DND-41 (cell line): ENCODE measurements around the gene NFATC2.

Experiments used
- CTCF ChIP-seq: IDR thresholded peaks from 2 replicates; pipeline ENCODE4 v1.5.1; 2012; ENCODE audit warnings: borderline replicate concordance, low read length, moderate library complexity, mild to moderate bottlenecking; ENCODE audit not compliant: poor library complexity, severe bottlenecking; ENCODE audit errors: extremely low read depth
- EZH2 ChIP-seq: IDR thresholded peaks from 3 replicates; pipeline ENCODE4 v1.6.1; 2012; ENCODE audit warnings: borderline replicate concordance, low read depth, mild to moderate bottlenecking, moderate library complexity, low read length, inconsistent platforms; ENCODE audit not compliant: severe bottlenecking

DNA sequence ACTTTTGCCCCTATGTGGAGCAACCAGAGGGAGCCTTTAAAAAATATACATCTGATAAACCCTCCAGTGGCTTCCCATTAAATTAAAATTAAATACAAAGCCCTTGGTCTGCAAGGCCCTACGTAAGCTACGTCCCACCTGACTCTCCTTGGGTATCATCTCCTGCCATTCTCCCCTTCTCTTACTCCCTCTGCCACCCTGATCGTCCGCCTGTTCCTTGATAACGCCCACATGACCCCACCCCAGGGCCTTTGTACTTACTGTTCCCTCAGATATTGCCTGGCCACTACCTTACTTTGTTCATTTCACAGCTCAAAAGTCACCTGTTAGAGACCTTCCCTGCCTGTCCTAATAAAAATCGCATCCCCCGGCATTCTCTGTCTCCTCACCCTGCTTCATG is 5.4 kb upstream of the NFATC2 start:
- TF ChIP-seq CTCF (no peak), EZH2 (no peak)
